Retinal pigment epithelial cell (primary cell): ENCODE results near the gene RIPK1.

Source experiments
- DNase-seq: peaks from one replicate; pipeline ENCODE4 v3.0.0-alpha.2; 2010; ENCODE audit warnings: low read depth
- H3K4me3 ChIP-seq: 2 replicates; pipeline ENCODE4 v1.5.1; 2011; ENCODE audit warnings: mild to moderate bottlenecking, low read length, control low read depth, moderate library complexity
- TF ChIP-seq, protein P1 (sequence below): conservative IDR thresholded peaks from 2 replicates; pipeline ENCODE4 v1.5.1; 2011; ENCODE audit warnings: low read depth, low read length, control low read depth, inconsistent platforms

The RIPK1 gene

DNA sequence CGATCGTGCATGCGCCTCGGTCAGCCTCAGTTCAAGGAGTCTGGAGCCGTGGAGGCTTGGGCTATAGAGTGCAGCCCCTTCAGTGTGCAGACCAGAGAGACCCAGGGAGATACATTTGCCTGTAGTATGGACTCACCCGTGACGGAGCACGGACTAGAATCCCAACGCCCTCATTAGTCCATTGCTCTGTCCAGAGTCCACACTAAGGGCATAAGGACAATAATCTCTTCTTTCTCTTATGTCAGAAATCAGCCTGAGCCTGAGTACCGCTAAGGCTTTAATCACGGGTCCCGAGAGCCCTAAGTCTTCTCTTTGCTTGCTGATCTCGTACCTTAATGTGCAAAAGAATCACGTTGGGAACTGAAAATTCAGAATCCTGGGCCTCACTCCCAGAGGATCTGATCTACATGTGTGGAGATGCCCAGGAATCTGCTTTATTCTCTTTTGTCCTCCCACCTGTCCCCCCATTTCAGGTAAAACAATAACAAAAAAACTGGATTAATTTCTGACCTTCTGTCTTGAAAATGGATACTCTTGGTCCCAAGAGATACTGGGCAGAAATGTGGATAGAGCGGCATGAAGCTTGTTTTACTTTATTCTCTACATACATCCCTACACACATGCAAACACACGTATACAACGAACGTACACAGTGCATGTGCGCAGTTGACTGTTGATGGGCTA lies 50.9 kb downstream of the RIPK1 start:
- peak overlapping the region; percentile 83 for H3K4me3 ChIP-seq
- TF ChIP-seq, protein P1, sequence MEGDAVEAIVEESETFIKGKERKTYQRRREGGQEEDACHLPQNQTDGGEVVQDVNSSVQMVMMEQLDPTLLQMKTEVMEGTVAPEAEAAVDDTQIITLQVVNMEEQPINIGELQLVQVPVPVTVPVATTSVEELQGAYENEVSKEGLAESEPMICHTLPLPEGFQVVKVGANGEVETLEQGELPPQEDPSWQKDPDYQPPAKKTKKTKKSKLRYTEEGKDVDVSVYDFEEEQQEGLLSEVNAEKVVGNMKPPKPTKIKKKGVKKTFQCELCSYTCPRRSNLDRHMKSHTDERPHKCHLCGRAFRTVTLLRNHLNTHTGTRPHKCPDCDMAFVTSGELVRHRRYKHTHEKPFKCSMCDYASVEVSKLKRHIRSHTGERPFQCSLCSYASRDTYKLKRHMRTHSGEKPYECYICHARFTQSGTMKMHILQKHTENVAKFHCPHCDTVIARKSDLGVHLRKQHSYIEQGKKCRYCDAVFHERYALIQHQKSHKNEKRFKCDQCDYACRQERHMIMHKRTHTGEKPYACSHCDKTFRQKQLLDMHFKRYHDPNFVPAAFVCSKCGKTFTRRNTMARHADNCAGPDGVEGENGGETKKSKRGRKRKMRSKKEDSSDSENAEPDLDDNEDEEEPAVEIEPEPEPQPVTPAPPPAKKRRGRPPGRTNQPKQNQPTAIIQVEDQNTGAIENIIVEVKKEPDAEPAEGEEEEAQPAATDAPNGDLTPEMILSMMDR: no peak
- no peak for DNase-seq

DNA sequence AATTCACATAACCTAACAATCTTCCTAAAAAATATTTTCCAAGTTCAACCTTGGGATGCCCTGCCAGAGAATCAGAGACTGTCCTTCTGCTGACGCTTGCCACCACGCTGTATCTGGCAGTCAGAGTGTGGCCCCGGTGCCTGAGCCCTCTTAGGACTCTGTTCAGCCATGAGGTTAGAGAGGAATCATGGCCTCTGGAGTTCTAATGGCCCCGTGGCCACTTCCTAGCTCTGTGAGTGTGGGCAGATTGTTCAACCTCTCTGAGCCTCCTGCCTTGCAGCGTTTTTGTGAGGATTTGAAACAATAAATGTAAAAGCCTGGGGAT lies 52.4 kb downstream of the RIPK1 start:
- no peak overlapping the region for H3K4me3 ChIP-seq
- TF ChIP-seq, protein P1: no peak
- no peak for DNase-seq

DNA sequence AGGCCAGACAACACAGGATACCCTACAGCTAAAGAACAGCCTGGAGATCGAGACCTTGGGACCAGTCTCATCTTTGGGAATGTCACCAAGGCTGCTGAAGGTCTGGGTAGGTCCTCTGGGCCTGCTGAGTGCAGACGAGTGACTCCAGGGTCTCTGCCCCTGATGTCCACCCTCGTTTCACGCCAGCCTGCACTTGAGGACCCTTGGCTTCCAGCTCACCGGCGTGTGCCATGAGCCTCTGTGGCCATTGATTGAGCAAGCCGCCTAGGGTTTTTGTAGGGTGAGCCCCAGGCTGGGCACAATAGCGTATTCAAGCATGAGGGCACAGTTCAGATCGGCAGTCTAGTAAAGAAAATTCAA lies 54.5 kb downstream of the RIPK1 start:
- TF ChIP-seq, protein P1: no peak
- DNase-seq: no peak
- H3K4me3 ChIP-seq: no peak overlapping the region

DNA sequence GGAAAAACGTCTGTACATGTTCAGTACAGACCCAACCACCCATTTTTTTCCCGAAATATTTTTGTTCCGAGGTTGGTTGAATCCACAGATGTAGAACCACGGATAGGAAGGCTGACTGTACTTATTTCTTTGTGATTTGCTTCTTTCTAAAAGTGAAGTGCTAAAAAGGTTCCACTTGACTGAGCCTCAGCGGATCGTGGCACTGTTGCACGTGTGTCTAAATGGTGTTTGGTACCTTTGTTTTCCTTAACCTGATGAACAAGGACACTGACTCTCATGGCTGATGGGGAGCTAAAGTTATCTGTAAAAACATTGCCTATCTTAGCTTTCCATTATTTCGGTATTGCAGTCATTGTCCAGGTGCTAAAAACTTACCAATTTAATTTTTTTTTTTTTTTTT lies 56.4 kb downstream of the RIPK1 start:
- TF ChIP-seq, protein P1: no peak
- no peak for DNase-seq
- H3K4me3 ChIP-seq: no peak overlapping the region

DNA sequence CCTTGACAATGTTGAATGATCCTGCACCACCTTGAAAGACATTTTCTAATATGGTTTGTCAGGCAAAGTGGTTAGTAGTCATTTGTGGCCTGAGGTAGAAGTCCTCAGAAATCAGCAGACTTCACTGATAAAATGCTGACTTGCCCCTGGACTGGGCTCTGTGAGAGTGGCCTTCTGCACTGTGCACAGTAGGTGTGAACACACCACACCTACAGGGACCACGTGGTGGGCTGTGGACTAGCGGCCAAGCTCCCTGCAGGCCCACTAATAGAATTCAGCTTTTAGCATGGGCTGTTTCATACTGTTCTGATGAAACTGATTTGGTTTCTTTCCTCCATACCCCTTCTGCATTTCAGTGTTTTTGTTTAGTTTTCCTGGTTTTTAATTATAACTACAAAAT lies 57.5 kb downstream of the RIPK1 start:
- TF ChIP-seq, protein P1: no peak
- no peak overlapping the region for H3K4me3 ChIP-seq
- no peak for DNase-seq

DNA sequence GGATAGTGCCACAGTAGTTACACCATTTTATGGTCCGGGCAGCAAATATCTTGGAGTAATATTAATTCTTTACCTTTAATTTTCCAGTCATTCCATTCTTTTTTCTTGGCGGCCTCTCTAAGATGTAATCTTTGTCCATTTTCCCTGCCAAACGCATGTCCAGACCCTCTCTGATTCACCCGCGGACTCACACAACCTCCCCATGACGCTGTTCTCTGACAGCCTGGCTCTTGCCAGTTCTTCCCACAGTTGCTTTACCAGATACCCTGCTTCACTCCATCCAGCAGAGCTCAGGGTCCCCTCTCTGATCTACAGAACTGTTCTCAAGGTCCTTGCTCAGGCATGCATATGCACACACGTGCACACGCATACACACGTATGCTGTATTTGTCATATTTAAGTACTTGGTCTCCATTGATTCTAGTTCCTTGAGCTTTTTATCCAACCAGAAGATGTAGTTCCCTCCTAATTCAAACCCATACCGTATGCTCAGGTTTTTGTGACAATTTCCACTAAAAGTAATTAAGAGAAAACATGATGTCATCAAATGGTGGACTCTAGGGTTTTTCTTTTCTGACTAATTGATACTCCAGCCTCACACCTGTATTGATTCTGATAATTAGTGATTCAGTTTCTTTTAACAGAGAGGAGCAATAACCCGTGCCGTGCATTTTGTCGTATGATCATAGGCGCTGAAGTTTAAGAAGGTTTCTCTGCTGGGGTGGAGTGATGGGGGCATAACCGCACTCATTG lies 60.2 kb downstream of the RIPK1 start:
- DNase-seq: no peak
- H3K4me3 ChIP-seq: no peak overlapping the region
- TF ChIP-seq, protein P1: no peak

DNA sequence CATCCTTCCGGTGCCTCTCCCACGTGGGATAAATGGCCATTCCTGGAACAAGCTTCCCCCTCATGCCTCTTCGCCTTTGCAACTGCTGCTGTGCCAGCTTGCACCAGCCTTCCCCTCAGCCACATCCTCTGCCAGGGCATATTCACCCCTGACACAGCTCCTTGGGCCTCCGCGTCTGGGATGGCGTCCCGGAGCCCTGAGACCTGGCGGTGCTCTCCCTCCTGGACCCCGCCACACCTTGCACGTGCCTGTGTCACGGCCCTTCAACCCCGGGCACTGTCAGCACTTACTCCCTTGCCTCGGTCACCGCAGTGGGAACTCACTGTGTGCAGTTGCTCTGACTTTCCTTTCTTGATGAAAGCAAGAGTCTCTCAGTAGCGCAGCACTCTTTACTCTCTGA lies 63.4 kb downstream of the RIPK1 start:
- TF ChIP-seq, protein P1: no peak

More for the DNA sequence above, 63.4 kb downstream of the RIPK1 start:
- no peak overlapping the region for H3K4me3 ChIP-seq
- DNase-seq: no peak
